H9 (cell line): ENCODE measurements around the gene ELP1. TPM values are rescaled to one million over a fixed set of nuclear protein-coding genes. Genes with fewer than 3 reads are reported as not detected.

Experiments used
- DNase-seq: peaks from one replicate; pipeline ENCODE4 v3.0.0-alpha.2; 2017
- H2AFZ ChIP-seq: one replicate; pipeline ENCODE4 v1.6.1; 2013; ENCODE audit warnings: mild to moderate bottlenecking, low read length, control low read depth, moderate library complexity
- H2AK5ac ChIP-seq: 2 replicates; pipeline ENCODE4 v1.6.1; 2013; ENCODE audit warnings: low read length, control low read depth, mixed read lengths; ENCODE audit not compliant: insufficient read length
- H2BK120ac ChIP-seq: one replicate; pipeline ENCODE4 v1.6.1; 2013; ENCODE audit warnings: low read depth, mild to moderate bottlenecking, low read length, control low read depth, inconsistent platforms; ENCODE audit not compliant: poor library complexity, severe bottlenecking
- H2BK12ac ChIP-seq: 2 replicates; pipeline ENCODE4 v1.6.1; 2013; ENCODE audit warnings: low read length, control low read depth, mixed read lengths, low read depth; ENCODE audit not compliant: insufficient read length
- H2BK15ac ChIP-seq: 2 replicates; pipeline ENCODE4 v1.6.1; 2013; ENCODE audit warnings: low read depth, low read length, control low read depth
- H2BK20ac ChIP-seq: one replicate; pipeline ENCODE4 v1.6.1; 2013; ENCODE audit warnings: low read depth, mild to moderate bottlenecking, low read length, control low read depth, inconsistent platforms; ENCODE audit not compliant: poor library complexity, severe bottlenecking
- H2BK5ac ChIP-seq: 2 replicates; pipeline ENCODE4 v1.6.1; 2013; ENCODE audit warnings: low read length, control low read depth, mixed read lengths; ENCODE audit not compliant: insufficient read length
- H3K14ac ChIP-seq: 2 replicates; pipeline ENCODE4 v1.6.1; 2013; ENCODE audit warnings: low read length, control low read depth; ENCODE audit not compliant: insufficient read depth
- H3K18ac ChIP-seq: 2 replicates; pipeline ENCODE4 v1.6.1; 2013; ENCODE audit warnings: low read depth, mild to moderate bottlenecking, mixed read lengths, low read length, control low read depth; ENCODE audit not compliant: insufficient read length
- H3K23ac ChIP-seq: 2 replicates; pipeline ENCODE4 v1.6.1; 2013; ENCODE audit warnings: low read length, control low read depth, mixed read lengths, low read depth; ENCODE audit not compliant: insufficient read length
- H3K23me2 ChIP-seq: 2 replicates; pipeline ENCODE4 v1.6.1; 2013; ENCODE audit warnings: low read depth, mild to moderate bottlenecking, mixed read lengths, low read length, control low read depth; ENCODE audit not compliant: insufficient read length, poor library complexity, severe bottlenecking
- H3K27ac ChIP-seq: 2 replicates; pipeline ENCODE4 v1.5.1; 2013; ENCODE audit warnings: low read length, control low read depth, mixed read lengths, low read depth; ENCODE audit not compliant: insufficient read length
- H3K27me3 ChIP-seq: 2 replicates; pipeline ENCODE4 v1.6.1; 2013; ENCODE audit warnings: low read length, control low read depth, inconsistent platforms; ENCODE audit not compliant: insufficient read depth
- H3K4ac ChIP-seq: 2 replicates; pipeline ENCODE4 v1.6.1; 2013; ENCODE audit warnings: low read depth, mild to moderate bottlenecking, control low read depth, inconsistent platforms, low read length, moderate library complexity
- H3K4me1 ChIP-seq: 2 replicates; pipeline ENCODE4 v1.6.1; 2013; ENCODE audit warnings: low read length, control low read depth, inconsistent platforms; ENCODE audit not compliant: insufficient read depth
- H3K4me2 ChIP-seq: 2 replicates; pipeline ENCODE4 v1.6.1; 2013; ENCODE audit warnings: low read length, control low read depth, mixed read lengths; ENCODE audit not compliant: insufficient read length, insufficient read depth
- H3K56ac ChIP-seq: 2 replicates; pipeline ENCODE4 v1.6.1; 2013; ENCODE audit warnings: low read depth, mild to moderate bottlenecking, mixed read lengths, low read length, control low read depth; ENCODE audit not compliant: insufficient read length
- H3K79me1 ChIP-seq: 2 replicates; pipeline ENCODE4 v1.6.1; 2013; ENCODE audit warnings: low read depth, mild to moderate bottlenecking, moderate library complexity, low read length, control low read depth, inconsistent platforms; ENCODE audit not compliant: insufficient read depth, poor library complexity, severe bottlenecking
- H3K79me2 ChIP-seq: 2 replicates; pipeline ENCODE4 v1.6.1; 2013; ENCODE audit warnings: low read length, control low read depth, inconsistent platforms; ENCODE audit not compliant: insufficient read depth
- H3K9ac ChIP-seq: 2 replicates; pipeline ENCODE4 v1.6.1; 2013; ENCODE audit warnings: low read length, control low read depth, mixed read lengths; ENCODE audit not compliant: insufficient read length; ENCODE audit errors: extremely low read depth
- H3K9me3 ChIP-seq: one replicate; pipeline ENCODE4 v1.6.1; 2013; ENCODE audit warnings: low read depth, low read length, inconsistent platforms; ENCODE audit not compliant: control insufficient read depth
- H3T11ph ChIP-seq: one replicate; pipeline ENCODE4 v1.6.1; 2013; ENCODE audit warnings: mild to moderate bottlenecking, low read length, control low read depth, inconsistent platforms
- H4K20me1 ChIP-seq: one replicate; pipeline ENCODE4 v1.6.1; 2013; ENCODE audit not compliant: control insufficient read depth, insufficient read length, insufficient read depth
- H4K5ac ChIP-seq: 2 replicates; pipeline ENCODE4 v1.6.1; 2013; ENCODE audit warnings: low read depth, mild to moderate bottlenecking, mixed read lengths, low read length, control low read depth; ENCODE audit not compliant: insufficient read length
- H4K8ac ChIP-seq: replicated peaks from 2 replicates; pipeline ENCODE4 v1.6.1; 2013; ENCODE audit warnings: low read length, control low read depth, mixed read lengths, low read depth; ENCODE audit not compliant: insufficient read length
- H4K91ac ChIP-seq: 2 replicates; pipeline ENCODE4 v1.6.1; 2013; ENCODE audit warnings: low read depth, mild to moderate bottlenecking, moderate library complexity, mixed read lengths, low read length, control low read depth; ENCODE audit not compliant: insufficient read length
- H3K27ac Mint-ChIP-seq, 3 experiments: 2 replicates in 2 of 3; 3 replicates in 1 of 3; pipeline ENCODE4 v1.8.0; 2020 to 2021; ENCODE audit warnings: mixed read lengths in 3 of 3, mild to moderate bottlenecking in 1 of 3, moderate library complexity in 1 of 3
- H3K27me3 Mint-ChIP-seq: 2 replicates; pipeline ENCODE4 v1.8.0; 2021; ENCODE audit warnings: low read depth, mild to moderate bottlenecking, moderate library complexity, mixed read lengths
- H3K36me3 Mint-ChIP-seq, 3 experiments: 2 replicates in 2 of 3; 3 replicates in 1 of 3; pipeline ENCODE4 v1.8.0; 2020 to 2021; ENCODE audit warnings: low read depth in 3 of 3, mixed read lengths in 3 of 3; ENCODE audit not compliant: insufficient read depth in 1 of 3
- H3K4me1 Mint-ChIP-seq, 2 experiments: 2 replicates each; pipeline ENCODE4 v1.8.0; 2020; ENCODE audit warnings: mixed read lengths in 2 of 2
- H3K4me3 Mint-ChIP-seq, 2 experiments: 2 replicates in 1 of 2; 3 replicates in 1 of 2; pipeline ENCODE4 v1.8.0; 2020 to 2021; ENCODE audit warnings: mild to moderate bottlenecking in 2 of 2, mixed read lengths in 2 of 2, moderate library complexity in 1 of 2
- H3K9me3 Mint-ChIP-seq, 2 experiments: 2 replicates in 1 of 2; 3 replicates in 1 of 2; pipeline ENCODE4 v1.8.0; 2020; ENCODE audit warnings: mild to moderate bottlenecking in 2 of 2, mixed read lengths in 2 of 2, moderate library complexity in 1 of 2
- CTCF ChIP-seq: fragments of 200-600 bp; sonication (generic); conservative IDR thresholded peaks from 3 replicates; pipeline ENCODE4 v1.8.0; 2021; ENCODE audit warnings: antibody characterized with exemption, mild to moderate bottlenecking
- WGBS: extraction: QIAGEN DNeasy Blood & Tissue Kit; methylation state at CpG from one replicate; pipeline ENCODE4 v1.1.7; 2013; ENCODE audit warnings: missing lambda C conversion rate, low lambda C conversion rate, mixed read lengths; ENCODE audit not compliant: insufficient read length; ENCODE audit errors: extremely low coverage; 5-methylcytosine and 5-hydroxymethylcytosine counted together
- total RNA-seq: library from RNA; stranded (reverse); gene quantifications from 2 replicates; pipeline ENCODE4 v1.2.1, GENCODE V29; 2021

Gene ELP1
- total RNA-seq, 1 experiment from 2014 or later, result 38.7 TPM

- Mint-ChIP-seq H3K9me3 (no peaks in the 10 kb centered on the region), H3K27me3 (no peaks in the 10 kb centered on the region), H3K36me3 (peaks cover 2 to 9% (median 9%) of the 10 kb centered on the region in 3 experiments), H3K27ac (no peak overlapping the region), H3K4me3 (no peak overlapping the region), H3K4me1 (no peaks in the 10 kb centered on the region)
- TF ChIP-seq CTCF, result peak; percentile 73
- Histone ChIP-seq H2BK120ac (no peak overlapping the region), H3K23ac (no peak overlapping the region), H3K4me2 (no peak overlapping the region), H4K91ac (no peak overlapping the region), H2AFZ (no peak overlapping the region), H3K79me1 (no peaks in the 10 kb centered on the region), H2BK5ac (no peak overlapping the region), H3K18ac (no peak overlapping the region), H3T11ph (no peak overlapping the region), H3K23me2 (no peaks in the 10 kb centered on the region), H3K27me3 (no peaks in the 10 kb centered on the region), H3K4ac (no peak overlapping the region), H2BK15ac (no peak overlapping the region), H4K20me1 (no peaks in the 10 kb centered on the region), H4K5ac (no peak overlapping the region), H4K8ac (no peak overlapping the region), H3K4me1 (no peaks in the 10 kb centered on the region), H3K79me2 (no peaks in the 10 kb centered on the region), H2BK20ac (no peak overlapping the region), H3K56ac (no peak overlapping the region), H2BK12ac (no peak overlapping the region), H3K27ac (no peak overlapping the region), H3K14ac (no peak overlapping the region), H3K9ac (no peak overlapping the region), H2AK5ac (no peak overlapping the region), H3K9me3 (no peaks in the 10 kb centered on the region)
- no CpG with 5 or more reads among the region's 3 CpGs for WGBS
- DNase-seq, result no peak
These were observed 20.2 kb upstream of the ELP1 start for GRCh38 chr9:108953983-108954574.
